Measurements from ENCODE around the gene CAV3.

The CAV3 gene

DNA sequence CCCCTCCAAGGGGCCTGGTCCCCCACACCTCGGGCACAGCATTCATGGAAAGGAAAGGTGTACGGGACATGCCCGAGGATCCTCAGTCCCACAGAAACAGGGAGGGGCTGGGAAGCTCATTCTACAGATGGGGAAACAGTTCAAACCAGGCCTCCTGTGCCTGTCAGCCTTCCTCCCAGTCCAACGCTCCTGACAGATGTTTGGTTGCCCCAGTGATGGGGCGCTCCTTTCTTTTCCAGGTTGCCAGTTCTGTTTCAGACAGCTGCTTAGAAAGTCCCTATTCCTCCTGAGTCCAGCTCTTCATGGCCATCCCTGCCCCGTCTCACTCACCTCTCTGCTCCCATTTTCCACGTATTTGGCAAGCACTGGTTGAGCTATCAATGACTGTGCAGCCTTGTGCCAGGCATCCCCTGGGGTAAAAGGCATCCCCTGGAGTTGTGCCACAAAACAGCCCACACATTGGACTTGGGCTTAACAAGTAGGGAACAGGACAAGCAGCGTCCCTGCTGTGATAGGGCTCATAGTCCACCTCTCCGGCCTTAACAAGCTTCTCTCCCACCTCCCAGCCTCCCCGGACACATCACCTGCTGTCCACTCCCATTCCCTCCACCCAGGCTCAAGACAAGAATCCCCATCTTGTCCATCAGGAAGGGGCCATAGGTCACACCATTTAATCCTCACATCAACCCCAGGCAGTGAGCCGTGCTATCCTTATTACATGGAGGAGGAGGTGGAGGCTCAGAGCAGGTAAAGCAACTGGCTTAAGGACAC lies 29.2 kb downstream of the CAV3 start:
- no peak for DNase-seq

- no peak for DNase-seq
These were observed 30.9 kb downstream of the CAV3 start for GRCh38 chr3:8764528-8764927.

DNA sequence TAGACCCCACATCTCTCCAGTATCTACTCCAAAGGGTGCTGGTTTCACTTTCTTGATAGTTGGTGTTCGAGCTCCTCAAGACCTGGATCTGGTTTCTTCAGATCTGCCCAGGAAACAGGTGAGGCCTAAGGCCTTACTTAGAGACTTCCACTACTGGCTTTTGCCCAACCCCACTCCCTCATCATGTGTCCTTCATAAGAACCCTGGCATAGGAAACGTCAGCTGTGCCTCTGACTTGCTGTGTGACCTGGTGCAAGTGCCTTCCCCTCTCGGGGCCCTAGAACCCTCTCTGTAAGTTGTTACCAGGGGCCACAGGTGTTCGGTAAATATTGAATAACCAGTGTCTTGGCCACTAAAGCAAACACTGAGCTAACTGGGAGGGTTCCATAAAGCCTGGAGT lies 31.9 kb downstream of the CAV3 start:
- DNase-seq = no peak

DNA sequence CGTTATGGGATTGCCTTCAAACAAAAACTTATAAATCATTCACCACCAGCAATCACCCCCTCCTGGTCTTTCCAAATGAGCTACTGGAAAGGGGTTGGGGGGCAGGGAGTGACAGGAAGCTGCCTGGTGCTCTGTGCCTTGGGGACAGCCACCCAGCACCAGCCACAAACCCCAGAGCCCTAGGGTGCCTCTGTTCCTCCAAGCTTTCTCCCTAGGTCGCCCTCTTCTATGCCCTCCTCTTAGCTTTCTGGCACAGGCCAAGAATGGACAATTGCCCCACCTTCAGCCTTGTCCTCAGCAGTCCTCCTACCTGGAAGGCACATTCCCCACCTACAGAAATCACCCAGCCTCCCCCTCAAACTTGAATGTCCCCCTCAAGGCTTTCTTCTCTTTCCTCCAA lies 32.5 kb downstream of the CAV3 start:
- DNase-seq = no peak

GRCh38 chr3:8767256-8767666 lies 33.7 kb downstream of the CAV3 start:
- no peak for DNase-seq

GRCh38 chr3:8767667-8768363 lies 34.2 kb downstream of the CAV3 start:
- DNase-seq = no peak

- DNase-seq = no peak
These were observed 34.9 kb downstream of the CAV3 start for GRCh38 chr3:8768364-8769087.

DNA sequence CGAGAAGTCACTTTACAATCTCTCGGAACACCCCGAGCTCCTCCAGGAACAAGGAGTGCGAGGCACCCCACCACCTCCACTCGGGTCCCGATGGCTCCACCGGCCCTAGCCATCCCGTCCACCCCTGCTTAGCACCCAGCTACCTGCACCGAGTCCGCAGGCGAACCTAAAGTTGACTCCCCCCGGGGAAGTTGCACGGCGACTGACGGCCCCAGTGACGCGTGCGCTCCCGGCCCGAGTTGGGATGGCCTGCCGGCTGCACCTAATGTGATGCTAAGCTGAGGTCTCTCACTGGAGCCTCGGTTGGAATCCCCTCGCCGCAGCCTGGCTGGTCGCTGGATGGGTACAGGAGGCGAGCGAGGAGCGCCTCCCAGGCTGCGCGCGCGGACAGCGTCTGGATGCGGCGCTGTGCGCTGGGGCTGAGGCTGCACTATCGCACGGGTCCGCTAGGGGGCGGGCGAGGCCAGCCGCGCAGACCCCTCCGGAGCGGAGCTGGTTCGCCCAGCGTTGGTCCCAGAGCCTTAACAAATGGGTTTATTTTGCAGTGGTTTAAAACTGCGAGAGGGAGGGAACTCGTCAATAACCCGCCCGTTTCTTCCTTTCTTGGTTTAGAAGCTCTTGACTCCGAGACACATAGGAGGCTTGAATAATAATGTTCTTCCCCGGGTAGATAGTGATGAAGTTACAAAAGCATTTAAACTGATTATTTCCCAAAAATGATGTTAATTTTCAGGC lies 35.7 kb downstream of the CAV3 start, which contains the start of gene OXTR:
TSS of gene OXTR (minus strand) at position 526 of the 735 bp plus-strand sequence. CDS start 1,426 bp downstream, outside the sequence.
- no peak for DNase-seq

DNA sequence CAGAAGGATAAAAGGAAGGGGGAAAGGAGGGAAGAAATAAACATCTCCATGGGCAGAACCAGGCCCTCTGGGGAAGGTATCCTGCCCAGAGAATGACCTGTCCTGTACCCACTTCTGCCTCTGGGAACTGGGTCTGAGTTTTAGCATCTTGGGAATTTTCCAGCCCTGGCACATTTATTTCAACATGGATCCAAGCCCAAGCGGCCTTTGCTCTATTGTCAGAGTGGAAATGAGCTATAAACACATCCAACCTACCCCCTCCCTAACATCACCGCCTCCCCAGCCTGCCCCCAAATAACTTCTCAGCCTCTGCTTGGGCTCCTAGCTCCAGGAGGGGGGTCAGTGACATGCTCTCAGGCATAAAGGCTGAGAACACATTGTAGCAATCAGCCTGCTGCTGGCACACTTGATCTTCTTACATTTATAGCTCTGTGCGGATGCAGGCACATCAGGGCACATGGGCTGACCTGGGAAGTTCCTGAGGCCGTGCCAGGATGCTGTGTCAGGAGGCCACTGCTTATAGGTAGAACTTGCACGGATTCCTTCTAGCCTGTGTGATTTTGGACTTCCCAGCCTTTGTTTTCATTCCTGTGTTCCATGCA lies 40.4 kb downstream of the CAV3 start:
- DNase-seq = no peak

DNA sequence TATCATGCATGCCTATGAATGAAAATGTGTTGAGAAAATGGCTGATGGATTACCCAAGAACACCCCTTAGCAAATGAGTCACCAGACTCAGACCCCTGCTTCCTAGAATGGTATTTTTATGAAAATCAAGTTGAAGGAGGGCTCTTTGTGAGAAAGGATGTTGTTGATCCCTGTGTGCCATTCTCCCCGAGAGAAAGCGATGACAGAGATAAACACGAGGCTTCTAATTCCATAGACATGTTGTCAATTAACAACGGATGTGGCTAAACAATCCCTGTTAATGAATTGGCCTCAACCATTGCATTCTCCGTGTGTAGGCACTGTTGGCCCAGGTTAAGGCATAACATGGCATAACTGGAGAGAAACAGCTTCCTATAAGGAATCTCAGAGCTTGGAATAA lies 41.6 kb downstream of the CAV3 start:
- no peak for DNase-seq

GRCh38 chr3:8775602-8776001 lies 42.0 kb downstream of the CAV3 start:
- DNase-seq = no peak

DNA sequence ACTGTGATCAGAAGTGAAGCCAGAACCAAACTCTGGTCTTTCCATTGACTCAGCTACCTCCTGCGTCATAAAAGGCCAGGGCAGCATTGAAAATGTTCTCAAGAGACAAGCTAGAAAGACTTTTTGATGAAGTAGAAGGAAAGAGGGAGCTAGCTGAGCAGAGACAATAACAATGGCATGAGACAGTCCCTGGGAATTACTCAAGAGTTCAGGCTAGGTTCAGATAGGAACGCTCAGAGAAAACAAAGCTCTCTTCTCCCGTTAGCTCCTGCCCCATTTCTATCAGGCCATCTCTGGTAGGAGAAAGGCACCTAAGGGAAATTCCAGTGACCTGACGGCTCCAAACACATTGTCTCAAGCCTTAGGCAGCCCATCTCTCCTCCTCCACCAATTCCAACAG lies 42.8 kb downstream of the CAV3 start:
- DNase-seq = no peak

DNA sequence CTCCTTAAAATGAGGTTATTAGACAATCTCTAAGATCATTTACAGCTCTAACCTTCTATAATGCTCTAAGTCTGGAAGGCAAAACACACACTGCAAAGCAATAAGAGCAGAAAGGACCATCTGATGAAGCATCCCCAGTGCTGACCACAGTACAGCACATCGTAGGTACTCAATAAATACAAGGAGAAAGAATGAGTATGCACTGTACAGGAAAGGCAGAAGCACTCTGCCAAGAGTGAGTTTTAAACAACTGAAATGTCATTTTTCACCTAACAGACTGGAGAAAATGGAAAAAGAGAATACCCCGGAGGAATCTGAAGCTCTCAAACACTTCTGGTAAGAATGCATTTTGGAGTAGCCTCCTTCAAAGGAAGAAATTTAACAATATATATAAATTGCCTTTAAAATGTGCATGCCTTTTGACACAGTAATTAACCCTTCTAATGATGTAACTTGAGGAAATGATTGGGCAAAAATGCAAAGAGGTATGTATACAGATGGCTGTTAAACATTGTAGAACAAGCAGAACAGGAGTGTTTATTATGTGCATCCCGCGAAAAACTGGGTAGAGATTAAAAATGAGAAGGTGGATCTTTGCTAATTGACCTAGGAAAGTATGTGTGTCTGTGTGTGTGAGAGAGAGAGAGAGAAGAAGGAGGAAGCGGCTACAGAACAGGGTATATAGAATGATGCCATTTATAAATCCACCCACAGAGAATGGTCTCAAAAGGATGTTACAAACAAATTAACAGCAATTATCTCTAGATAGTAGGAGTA lies 43.8 kb downstream of the CAV3 start:
- DNase-seq = no peak

DNA sequence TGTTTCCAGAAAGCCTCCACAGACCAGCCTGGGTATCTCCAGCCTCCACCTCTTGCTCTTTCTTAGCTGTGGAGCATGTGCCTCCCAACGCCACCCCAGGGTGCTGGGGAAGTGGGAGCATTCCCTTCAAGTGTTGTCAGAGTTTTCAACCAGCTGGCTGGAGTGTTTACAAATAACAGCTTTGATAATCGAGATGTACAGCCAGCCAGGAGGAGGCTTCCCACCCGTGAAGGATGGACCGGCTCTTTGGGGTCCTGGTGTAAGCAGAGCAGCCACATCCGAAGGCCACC lies 44.3 kb downstream of the CAV3 start:
- no peak for DNase-seq

DNA sequence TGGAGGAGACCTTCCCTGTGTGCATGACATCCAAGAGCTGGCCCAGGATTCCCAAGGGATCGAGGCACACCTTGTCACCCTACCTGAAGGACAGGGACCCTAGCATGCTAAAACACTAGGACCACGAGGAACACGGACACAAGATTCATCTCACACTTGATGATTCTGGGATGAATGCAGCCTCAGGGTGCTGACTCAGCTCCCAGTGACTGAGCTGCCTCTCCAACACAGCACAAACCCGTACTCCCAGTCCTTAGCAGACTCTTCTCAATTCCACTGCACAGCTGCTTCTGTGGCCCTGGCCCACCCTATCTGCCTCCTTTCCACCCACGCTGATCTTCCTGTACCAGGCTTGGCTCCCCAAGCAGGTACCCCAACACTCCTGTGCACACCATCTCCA lies 44.9 kb downstream of the CAV3 start:
- no peak for DNase-seq

DNA sequence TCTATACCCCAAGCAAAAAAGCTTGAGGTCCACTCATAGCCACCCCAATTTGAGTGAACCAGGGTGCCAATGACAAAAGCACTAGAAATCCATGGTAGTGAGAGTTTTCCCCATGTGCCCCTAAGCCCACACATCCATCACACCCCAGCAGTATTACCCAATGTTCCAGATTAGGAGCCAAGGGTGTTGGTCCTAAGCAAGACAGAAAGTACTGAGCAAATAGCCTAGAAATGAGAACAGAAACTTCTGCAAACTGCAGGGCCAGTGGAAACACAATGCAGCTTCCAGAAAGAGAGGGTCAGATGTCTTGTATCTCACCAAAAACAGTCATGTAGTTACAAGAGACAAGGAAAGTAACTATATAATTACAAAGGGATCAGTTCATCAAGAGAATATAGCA lies 46.7 kb downstream of the CAV3 start:
- DNase-seq = no peak

DNA sequence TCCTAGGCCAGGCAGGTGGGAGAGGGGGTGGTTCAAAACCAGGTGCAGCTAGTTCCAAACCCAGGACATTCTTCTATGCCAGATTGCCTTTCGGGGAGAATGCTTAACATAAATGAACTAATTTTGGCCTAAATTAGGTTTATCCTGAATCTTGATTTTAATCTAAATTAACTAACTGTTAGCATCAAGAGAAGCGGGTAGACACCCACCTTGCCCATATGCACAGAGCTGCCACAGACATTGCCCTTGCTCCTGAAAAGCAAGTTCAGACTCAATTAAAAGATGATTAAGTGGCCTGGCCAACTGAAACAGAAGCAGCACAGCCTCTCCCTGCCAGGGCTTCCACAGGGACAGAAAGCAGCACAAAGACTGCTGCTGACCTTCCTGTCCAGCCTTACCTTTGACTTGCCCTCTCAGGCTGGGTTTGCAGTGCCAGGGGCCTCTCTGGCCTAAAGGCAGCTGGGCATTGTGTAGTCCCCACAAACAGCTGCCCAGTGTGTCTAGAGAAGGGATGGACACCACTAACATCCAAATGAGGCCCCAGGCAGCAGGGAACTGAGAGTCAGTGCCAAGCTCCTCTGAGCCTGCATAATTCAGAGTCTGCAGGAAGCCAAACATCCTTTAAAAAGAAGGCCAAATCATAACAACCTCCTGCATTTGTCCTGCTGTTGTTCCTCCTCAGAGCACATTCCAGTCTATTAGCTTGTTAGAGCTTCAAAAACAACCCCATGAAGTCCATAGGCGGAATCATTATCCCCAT lies 51.3 kb downstream of the CAV3 start:
- DNase-seq = no peak

DNA sequence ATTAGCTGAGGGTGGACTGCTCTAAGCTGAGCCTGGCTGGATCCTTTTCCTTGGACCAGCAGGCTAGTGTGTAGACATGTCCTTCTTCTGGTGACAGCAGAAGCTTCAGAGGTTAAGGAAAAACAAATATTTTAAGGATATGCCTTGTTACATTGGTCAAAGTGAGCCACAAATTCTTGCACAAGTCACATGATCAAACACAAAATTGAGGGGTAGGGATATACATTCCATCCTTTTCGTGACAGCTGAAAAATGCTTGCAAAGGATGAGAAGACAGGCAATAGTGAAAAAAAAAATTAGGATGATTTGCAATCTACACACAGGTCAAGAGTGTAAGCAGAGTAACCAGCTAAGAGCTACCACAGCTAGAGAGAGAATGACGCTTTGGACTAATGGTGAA lies 56.9 kb downstream of the CAV3 start:
- DNase-seq = no peak

GRCh38 chr3:8793242-8793641 lies 59.6 kb downstream of the CAV3 start:
- DNase-seq = no peak

DNA sequence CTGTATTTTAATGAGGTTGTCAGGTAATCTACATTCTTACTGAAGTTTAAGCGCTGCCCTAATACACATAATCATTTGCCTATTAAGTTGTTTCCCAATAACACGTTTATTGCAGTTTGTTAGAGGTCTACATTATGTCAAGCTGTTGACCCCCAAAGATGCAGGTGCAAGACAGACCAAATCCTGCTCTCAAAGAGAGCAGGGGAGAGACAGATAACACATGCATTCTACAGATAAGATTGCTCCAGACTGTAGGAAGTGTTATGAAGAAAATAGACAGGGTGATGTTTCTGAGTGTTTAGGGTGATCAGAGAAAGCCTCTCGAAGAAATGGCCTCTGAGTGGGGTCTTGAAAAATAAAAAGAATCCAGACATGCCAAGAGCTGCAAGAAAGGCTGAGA lies 60.6 kb downstream of the CAV3 start:
- DNase-seq = no peak
